ENCODE data around the gene EEF1AKMT1.
"Not testable (repeated sequence)": the region's sequence is repeated elsewhere in the genome, so short reads cannot be mapped to it uniquely, and the experiment has no call there.

Gene EEF1AKMT1

DNA sequence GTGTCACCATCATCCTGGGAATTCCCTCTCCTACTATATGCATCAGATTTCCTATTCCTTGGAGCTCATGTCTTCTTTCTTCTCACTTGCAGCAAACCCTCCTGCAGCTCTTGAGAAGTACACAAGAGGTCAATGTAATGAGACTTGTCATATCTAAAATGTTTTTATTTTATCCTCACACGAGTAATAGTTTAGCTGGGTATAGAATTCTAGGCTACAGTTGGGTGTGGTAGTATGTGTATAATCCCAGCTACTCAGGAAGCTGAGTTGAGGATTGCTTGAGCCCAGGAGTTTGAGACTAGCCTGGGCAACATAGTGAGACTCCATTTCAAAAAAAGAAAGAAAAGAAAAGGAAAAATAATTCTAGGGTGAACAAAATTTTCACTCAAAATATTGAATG lies 24.4 kb downstream of the EEF1AKMT1 start:
- DNase-seq (ENCODE audit: low spot score), result no peak
- in situ Hi-C loops (cut with MboI; ENCODE audit: low pct_unique_long_range_greater_than_20kb, low sequenced_read_pairs, unreplicated experiment), result no loop called here
- no peak for TF ChIP-seq CTCF (IDR thresholded peaks at IDR 0.05; ENCODE audit: extremely low read depth, insufficient read depth, missing control alignments)

GRCh38 chr13:20743830-20744404 lies 29.8 kb downstream of the EEF1AKMT1 start:
- in situ Hi-C loops (cut with MboI; ENCODE audit: low pct_unique_long_range_greater_than_20kb, low sequenced_read_pairs, unreplicated experiment); DNase-seq (ENCODE audit: low spot score): not testable (repeated sequence)

DNA sequence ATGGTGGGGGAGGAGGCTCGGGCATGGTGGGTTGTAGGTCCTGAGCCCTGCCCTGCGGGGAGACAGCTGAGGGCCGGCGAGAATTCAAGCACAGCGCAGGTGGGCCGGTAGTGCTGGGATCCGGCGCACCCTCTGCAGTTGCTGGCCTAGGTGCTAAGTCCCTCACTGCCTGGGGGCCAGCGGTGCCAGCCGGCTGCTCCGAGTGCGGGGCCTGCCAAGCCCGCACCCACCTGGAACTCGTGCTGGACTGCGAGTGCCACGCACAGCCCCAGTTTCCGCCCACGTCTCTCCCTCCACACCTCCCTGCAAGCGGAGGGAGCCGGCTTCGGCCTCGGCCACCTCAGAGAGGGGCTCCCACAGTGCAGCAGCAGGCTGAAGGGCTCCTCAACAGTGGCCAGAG lies 33.7 kb downstream of the EEF1AKMT1 start:
- in situ Hi-C loops (cut with MboI; ENCODE audit: low pct_unique_long_range_greater_than_20kb, low sequenced_read_pairs, unreplicated experiment), result no loop called here
- TF ChIP-seq CTCF (IDR thresholded peaks at IDR 0.05; ENCODE audit: extremely low read depth, insufficient read depth, missing control alignments), result no peak
- no peak for DNase-seq (ENCODE audit: low spot score)

DNA sequence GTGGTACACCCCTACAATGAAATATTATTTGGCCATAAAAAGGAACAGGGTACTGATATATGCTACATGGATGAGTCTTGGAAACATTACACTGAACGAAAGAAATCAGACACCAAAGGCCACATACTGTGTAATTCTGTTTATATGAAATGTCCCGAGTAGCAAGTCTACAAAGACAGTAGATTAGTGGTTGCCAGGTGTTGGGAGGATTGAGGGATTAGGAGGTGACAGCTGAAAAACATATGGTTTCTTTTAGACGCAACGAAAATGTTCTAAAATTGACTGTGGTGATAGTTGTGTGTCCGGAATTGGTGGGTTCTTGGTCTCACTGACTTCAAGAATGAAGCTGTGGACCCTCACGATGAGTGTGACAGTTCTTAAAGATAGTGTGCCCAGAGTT lies 35.1 kb downstream of the EEF1AKMT1 start:
- no peak for DNase-seq (ENCODE audit: low spot score)
- TF ChIP-seq CTCF (IDR thresholded peaks at IDR 0.05; ENCODE audit: extremely low read depth, insufficient read depth, missing control alignments), result no peak
- in situ Hi-C loops (cut with MboI; ENCODE audit: low pct_unique_long_range_greater_than_20kb, low sequenced_read_pairs, unreplicated experiment), result no loop called here

GRCh38 chr13:20729633-20730585 lies 43.9 kb downstream of the EEF1AKMT1 start:
- DNase-seq (ENCODE audit: low spot score), result no peak
- no peak for TF ChIP-seq CTCF (IDR thresholded peaks at IDR 0.05; ENCODE audit: extremely low read depth, insufficient read depth, missing control alignments)
- in situ Hi-C loops (cut with MboI; ENCODE audit: low pct_unique_long_range_greater_than_20kb, low sequenced_read_pairs, unreplicated experiment), result no loop called here

GRCh38 chr13:20728579-20729311 lies 45.0 kb downstream of the EEF1AKMT1 start:
- in situ Hi-C loops (cut with MboI; ENCODE audit: low pct_unique_long_range_greater_than_20kb, low sequenced_read_pairs, unreplicated experiment), result no loop called here
- no peak for TF ChIP-seq CTCF (IDR thresholded peaks at IDR 0.05; ENCODE audit: extremely low read depth, insufficient read depth, missing control alignments)
- no peak for DNase-seq (ENCODE audit: low spot score)

Measured in GM13977 (cell line).